NB4 (cell line): ENCODE data around the gene ADD1.

Source experiments
- DNase-seq: peaks from one replicate; pipeline ENCODE4 v3.0.0; 2010; ENCODE audit warnings: low read depth
- H3K4me3 ChIP-seq: one replicate; pipeline ENCODE4 v1.5.1; 2011; ENCODE audit warnings: mild to moderate bottlenecking, low read depth, low read length, moderate library complexity
- CTCF ChIP-seq: IDR thresholded peaks from one replicate; pipeline ENCODE4 v1.5.1; 2012; ENCODE audit warnings: low read depth, low read length
- MAX ChIP-seq: IDR thresholded peaks from 2 replicates; pipeline ENCODE4 v1.6.1; 2011; ENCODE audit warnings: low read depth, low read length
- MYC ChIP-seq: IDR thresholded peaks from 2 replicates; pipeline ENCODE4 v1.6.1; 2011; ENCODE audit warnings: low read depth, low read length
- POLR2A ChIP-seq: IDR thresholded peaks from 2 replicates; pipeline ENCODE4 v1.6.1; 2011; ENCODE audit warnings: mild to moderate bottlenecking; ENCODE audit not compliant: insufficient read length; ENCODE audit errors: extremely low read depth

The ADD1 gene

GRCh38 chr4:2839060-2839459, 4.6 kb upstream of the ADD1 start:
- TF ChIP-seq MAX: no peak
- no peak for TF ChIP-seq MYC
- no peak for TF ChIP-seq CTCF
- TF ChIP-seq POLR2A: no peak
- no peak overlapping the region for H3K4me3 ChIP-seq
- no peak for DNase-seq

- TF ChIP-seq CTCF (no peak), MAX (0 out of 2 replicates have a peak, but pooled peaks have one; percentile 15)
- peak overlapping the region; percentile 65 for H3K4me3 ChIP-seq
- DNase-seq: no peak
Measured at GRCh38 chr4:2842687-2843262, 869 bp upstream of the ADD1 start.

GRCh38 chr4:2843941-2844584, 419 bp downstream of the ADD1 start:
- peak overlapping the region; percentile 84 for H3K4me3 ChIP-seq
- TF ChIP-seq MAX (no peak), POLR2A (no peak), CTCF (no peak), MYC (no peak)
- DNase-seq: peak; percentile 60

GRCh38 chr4:2846172-2846571, 2.5 kb downstream of the ADD1 start:
- DNase-seq: no peak
- TF ChIP-seq CTCF (no peak), MYC (no peak), POLR2A (no peak), MAX (no peak)
- H3K4me3 ChIP-seq: no peak overlapping the region

GRCh38 chr4:2847302-2847871, 3.7 kb downstream of the ADD1 start:
- no peak for TF ChIP-seq POLR2A
- no peak for TF ChIP-seq CTCF
- TF ChIP-seq MAX: no peak
- no peak for TF ChIP-seq MYC
- no peak overlapping the region for H3K4me3 ChIP-seq
- DNase-seq: no peak

- TF ChIP-seq MYC (no peak), CTCF (no peak), POLR2A (no peak), MAX (no peak)
- DNase-seq: no peak
- no peak overlapping the region for H3K4me3 ChIP-seq
Measured at GRCh38 chr4:2848449-2848848, 4.8 kb downstream of the ADD1 start.
